Measurements from ENCODE around the gene MREG.

DNA sequence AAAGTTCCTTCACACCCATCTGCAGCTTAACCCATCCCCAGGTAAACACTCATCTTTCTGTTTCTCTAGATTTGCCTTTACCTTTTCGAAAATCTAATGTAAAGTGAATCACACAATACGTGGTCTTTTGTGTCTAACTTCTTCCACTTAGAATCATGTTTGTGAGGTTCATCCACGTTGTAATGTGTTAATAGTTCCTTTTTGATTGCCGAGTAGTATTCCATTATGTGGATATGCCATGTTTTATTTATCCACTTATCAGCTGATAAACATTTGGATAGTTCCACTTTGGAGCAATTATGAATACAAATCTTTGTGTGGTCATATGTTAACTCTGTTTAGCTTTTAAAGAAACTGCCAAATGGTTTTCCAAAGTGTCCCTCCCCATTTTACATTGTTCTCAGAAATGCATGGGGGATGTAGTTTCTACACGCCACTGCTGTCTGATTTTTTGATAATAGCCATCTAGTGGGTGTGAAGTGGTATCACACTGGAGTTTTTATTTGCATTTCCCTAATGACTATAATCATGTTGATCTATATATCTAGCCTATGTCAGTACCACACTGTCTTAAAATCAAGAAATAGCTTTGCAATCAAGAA lies 46.0 kb upstream of the MREG start:
- TF ChIP-seq POLR2A (IDR thresholded peaks at IDR 0.05) = no peak
- TF ChIP-seq, protein P1, sequence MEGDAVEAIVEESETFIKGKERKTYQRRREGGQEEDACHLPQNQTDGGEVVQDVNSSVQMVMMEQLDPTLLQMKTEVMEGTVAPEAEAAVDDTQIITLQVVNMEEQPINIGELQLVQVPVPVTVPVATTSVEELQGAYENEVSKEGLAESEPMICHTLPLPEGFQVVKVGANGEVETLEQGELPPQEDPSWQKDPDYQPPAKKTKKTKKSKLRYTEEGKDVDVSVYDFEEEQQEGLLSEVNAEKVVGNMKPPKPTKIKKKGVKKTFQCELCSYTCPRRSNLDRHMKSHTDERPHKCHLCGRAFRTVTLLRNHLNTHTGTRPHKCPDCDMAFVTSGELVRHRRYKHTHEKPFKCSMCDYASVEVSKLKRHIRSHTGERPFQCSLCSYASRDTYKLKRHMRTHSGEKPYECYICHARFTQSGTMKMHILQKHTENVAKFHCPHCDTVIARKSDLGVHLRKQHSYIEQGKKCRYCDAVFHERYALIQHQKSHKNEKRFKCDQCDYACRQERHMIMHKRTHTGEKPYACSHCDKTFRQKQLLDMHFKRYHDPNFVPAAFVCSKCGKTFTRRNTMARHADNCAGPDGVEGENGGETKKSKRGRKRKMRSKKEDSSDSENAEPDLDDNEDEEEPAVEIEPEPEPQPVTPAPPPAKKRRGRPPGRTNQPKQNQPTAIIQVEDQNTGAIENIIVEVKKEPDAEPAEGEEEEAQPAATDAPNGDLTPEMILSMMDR (IDR thresholded peaks at IDR 0.05) = no peak

Measured in testis (tissue), 2 donors.